Medulla oblongata (tissue), 1 donor: ENCODE measurements around the gene TTC21A.
A peak's percentile ranks its signal among the peaks of the same experiment; 100 is the strongest.

Experiments
- DNase-seq: peaks from one replicate; pipeline ENCODE4 v3.0.0-alpha.2; 2015; ENCODE audit errors: extremely low spot score

The TTC21A gene

DNA sequence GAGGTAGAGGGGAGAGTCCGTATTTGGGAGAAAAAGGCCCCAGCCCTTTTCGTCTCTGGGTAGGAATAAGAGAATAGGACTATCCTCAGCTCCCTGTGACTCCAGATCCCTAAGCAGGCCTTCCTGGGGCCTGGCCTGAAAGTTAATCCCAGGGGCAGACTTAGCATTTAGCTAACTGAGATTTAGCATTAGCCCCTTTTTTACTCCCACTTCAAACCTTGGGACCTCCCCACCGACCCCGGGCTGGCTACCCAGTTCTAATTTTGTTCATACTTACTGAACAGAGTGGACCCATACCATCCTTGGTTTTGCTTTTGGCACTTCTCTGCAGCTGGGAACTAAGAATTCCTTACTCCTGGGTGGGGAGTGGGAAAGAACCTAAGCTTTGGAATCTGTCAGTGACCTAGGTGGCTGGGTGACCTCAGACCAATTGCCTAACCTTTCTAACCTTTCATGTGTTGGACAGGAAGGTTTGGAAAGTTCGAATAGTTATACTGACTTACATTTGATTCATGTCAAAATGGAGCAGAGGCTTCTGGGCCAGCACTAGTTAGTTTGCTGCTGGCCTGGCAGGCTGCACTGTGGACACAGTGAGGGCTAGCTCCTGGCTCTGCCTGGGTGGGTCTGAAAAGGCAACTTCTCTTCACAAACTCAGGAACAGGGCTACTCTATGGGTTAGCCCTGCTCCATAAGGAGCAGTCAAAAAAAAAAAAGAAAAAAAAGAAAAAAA is 11.6 kb downstream of the TTC21A start:
- DNase-seq = no peak

DNA sequence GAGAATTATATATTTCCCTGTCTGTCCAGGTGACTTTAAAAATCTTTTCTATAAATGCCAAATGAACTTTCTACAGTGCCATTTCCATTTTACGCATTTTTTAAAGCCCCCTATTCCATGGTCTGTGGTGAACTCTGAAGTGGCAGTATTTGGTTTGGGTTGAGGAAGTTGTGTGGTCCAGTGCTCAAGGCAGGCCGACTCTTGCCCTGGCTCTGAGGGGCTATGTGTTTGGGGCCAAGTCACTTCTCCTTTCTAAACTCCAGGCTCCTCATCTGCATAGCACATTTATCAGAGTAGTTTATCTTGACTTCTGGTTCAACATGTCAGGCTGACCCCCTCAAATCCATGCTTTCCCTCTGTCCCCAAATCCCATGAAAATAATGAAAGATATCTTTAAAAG is 14.1 kb downstream of the TTC21A start:
- no peak for DNase-seq

DNA sequence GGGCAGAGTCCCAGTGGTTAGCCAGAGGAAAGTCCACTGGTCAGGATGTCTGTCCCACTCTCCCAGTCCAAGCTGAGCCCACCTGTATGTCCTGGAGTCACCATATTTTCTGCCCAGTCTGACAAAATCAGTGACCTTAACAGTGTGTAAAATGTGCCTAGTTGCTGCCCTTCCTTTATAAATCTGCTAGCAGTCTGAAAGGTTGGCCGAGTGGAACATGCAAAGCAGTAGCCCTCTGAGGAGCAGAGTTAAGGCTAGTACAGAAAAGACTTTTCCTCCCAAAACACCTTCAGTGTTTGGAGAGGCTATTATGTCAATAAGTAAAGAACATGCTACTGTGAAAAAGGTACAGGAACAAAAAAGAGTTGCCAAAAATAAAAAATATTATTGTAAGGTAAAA is 15.3 kb downstream of the TTC21A start:
- no peak for DNase-seq

DNA sequence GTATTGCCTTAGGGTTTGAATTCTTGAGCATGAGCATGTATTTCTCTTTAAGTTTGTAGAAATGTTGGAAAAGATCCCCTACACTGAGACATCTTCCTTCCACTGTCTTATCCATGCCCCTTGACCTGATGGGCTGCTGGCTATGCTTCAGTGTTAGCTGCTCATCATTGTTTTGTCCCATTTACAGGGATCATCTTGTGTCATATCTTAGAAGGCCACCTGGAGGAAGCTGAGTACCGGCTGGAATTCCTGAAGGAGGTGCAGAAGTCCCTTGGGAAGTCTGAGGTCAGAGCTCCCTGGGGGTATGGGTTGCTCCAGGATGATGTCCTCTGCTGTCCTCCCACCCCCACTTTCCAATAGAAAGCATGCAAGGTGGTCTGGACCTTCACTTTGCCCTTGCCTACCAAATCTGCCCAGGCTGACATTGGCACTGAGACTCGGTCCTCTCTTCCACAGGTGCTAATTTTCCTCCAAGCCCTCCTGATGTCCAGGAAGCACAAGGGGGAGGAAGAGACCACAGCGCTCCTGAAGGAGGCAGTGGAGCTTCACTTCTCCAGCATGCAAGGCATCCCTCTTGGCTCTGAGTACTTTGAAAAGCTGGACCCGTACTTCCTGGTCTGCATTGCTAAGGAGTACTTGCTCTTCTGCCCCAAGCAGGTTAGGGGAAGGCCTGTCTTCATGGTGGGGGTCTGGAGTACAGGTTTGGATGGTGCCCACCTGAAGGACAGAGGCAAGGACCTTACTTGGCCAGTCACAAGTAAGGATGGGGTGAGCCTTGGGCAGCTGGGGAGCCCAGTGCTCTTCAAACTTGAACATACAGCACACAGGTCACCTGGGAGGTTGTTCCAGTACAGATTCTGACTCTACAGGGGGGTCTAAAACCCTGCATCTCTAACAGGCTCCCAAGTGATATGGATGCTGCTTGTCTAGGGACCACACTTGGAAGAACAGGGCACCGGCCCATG is 17.7 kb downstream of the TTC21A start:
- no peak for DNase-seq

DNA sequence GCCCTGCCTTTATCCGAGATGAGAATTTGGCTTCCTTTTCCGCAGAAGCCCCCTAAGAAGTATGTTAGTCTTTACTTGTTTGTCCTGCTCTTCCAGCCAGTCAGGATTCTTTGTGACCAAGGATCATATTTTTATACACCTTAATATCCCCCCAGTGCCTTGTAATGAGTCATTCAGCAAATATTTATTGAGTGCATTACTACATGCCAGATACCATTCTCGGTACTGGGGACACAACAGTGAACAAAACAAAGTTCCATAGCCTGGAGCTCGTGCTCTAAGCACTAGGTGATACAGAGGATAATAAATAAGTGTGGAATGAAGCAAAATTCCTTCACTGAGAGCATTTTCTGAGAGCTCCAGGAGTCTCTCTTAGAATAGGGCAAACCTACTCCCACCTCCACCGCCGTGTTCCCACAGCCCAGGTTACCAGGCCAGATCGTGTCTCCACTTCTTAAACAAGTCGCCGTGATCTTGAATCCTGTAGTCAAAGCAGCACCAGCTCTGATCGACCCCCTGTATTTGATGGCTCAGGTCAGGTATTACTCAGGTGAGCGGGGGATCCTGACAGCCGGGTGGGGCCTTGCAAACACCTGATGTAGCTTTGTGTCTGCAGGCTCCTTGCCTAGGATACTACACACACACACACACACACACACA is 18.5 kb downstream of the TTC21A start:
- no peak for DNase-seq

DNA sequence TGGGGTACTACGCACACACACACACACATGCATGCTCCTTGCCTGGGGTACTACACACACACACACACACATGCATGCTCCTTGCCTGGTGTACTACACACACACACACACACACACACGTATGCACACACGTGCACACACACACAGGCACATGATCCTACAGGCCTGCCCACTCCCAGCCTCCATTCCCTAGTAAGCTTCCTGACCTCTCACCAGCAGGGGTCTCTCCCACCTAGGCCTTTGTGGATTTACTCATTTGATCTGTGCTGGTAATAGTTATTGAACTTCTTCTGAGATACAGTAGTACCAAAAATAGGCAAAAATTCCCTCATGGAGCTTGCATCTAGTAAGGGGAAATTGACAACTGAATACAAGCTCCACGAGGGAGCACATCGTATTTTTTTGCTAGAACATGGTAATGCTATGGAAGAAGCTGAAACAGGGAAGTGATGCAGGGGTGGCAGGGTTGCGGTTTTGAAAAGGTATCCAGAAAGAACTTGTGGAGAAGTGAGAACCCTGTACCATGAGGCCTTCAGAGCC is 19.1 kb downstream of the TTC21A start:
- DNase-seq = peak; percentile 62

DNA sequence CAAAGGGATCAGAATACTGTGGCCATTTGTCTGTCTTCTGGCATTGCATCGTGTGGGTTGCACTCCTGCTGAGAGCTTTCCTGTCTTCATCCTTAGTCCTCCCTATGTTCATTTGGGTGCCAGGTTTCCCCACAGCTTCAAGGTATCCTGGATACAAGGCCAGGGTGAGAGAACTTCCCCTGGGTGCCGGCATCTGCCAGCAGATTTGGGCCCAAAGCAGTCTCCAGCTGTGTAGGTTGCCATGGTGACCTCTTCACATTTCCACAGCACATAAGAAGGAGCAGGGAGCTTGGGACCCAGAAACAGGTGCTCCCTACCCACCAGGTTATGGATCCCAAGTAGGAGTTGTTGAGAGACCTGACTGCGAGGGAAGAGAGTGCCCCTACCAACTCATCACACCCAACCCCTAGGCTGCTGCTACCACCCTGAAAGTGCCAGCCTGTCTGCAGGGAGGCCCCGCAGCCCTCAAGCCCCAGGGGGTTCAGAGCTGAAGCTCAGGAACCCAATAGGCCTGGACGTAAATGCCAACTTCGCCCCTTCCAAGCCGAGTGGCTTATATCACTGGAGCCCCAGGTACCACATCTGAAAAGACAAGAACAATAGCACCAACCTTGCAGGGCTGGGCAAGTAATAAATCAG is 19.9 kb downstream of the TTC21A start:
- no peak for DNase-seq

DNA sequence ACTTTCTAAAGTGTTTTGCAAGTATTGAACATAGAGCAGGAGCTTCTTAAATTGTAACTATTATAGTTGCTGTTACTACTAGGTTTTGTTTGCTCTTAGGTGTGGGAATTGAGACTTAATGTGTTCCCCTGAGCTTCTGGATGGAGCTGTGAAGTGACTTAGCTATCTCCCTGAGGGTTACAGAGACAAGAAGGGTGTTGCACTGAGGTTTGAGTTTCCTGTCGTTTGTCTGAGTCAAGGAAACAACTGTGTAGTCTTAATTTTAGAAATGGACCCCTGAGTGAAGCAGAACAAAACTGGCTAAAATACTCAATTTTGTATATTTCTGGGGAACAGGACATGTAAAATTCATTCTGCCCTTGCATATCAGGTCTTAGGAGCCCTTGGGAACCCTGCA is 20.4 kb downstream of the TTC21A start:
- no peak for DNase-seq

DNA sequence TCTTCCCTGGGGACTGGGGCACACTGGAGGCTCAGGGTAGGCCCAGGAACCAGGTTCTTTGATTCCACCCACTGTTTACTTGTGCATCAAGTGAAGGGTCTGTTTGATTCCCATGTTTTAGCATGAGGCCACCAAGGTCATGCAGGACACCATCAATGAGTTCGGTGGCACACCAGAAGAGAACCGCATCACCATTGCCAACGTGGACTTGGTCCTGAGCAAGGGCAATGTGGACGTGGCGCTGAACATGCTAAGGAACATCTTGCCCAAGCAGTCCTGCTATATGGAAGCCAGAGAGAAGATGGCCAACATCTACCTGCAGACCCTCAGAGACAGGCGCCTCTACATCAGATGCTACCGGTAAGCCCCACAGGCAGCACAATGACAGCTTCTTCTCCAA is 21.5 kb downstream of the TTC21A start:
- no peak for DNase-seq

DNA sequence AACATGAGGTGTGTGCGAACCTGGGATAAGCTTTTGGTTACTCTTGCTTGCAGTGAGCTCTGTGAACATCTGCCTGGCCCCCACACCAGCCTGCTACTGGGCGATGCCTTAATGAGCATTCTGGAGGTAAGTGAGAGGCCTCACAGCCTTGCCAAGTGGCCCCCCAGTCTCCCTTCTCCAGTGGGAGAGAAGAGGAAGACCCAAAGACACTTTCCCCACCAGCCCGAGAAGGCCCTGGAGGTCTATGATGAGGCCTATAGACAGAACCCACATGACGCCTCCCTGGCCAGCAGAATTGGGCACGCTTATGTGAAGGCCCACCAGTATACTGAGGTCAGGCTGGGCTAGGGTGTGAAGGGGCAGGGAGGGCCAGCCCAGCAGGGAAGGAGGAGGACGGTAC is 22.5 kb downstream of the TTC21A start:
- no peak for DNase-seq

DNA sequence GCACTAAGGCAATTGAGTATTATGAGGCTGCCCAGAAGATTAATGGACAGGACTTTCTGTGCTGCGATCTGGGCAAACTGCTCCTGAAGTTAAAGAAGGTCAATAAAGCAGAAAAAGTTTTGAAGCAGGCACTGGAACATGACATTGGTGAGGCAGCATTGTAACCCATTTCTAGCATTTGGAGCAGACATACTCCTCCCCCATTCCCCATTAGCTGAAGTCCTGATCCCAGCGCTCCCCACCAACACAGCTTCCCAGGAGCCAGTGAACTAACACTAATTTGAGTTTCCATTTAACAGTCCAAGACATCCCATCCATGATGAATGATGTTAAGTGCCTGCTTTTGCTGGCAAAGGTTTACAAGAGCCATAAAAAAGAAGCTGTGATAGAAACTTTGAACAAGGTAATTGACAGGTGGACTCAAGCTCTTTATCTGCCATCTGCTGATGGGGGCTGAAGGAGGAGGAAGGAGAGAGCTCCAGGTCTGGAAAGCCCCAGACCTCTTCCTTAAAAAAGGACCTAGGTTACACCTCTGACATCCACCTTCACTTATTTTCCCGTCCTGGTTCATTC is 23.3 kb downstream of the TTC21A start:
- DNase-seq = peak; percentile 57

DNA sequence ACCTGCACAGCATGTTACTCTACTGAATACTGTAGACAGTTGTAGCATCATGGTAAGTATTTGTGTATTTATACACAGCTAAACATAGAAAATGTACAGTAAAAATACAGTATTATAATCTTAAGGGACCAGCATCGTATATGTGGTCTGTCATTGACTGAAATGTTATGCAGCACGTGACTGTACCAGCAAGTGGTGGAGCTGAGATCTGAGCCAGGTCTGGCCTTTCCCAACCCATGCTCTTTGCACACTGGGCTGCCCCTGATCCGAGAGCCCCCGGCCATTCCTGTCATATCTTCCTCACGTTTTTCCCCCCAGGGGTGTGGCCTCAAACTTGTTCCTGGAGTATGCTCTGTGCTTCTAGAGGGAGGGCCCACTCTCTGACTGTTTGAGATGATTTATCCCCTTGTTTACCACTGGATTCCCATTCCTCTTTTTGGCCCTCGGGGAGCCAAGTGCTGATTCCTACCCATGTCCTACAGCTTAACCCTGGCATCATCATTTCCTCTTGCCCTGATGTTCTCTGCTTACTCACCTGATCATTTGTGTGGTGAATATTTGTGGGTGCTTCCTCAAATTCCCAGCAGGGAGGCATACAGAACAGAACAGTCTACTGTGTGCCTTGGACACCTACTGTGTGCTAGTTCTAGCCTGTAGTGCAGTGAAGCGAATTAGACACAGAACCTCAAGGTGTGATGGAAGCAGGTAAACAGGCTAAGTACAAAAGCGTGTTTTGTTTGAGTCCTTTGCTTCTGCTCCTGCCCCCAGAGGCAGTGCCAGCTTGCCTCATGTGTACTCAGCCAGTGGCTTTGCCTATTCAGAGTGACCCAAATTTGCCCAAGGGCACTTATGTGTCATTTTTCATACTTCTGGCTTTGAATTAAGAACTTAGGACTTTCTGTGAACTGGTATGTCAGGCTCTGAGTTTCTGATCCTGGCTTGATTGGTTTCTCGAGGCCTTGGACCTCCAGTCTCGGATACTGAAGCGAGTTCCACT is 24.9 kb downstream of the TTC21A start:
- DNase-seq = no peak

DNA sequence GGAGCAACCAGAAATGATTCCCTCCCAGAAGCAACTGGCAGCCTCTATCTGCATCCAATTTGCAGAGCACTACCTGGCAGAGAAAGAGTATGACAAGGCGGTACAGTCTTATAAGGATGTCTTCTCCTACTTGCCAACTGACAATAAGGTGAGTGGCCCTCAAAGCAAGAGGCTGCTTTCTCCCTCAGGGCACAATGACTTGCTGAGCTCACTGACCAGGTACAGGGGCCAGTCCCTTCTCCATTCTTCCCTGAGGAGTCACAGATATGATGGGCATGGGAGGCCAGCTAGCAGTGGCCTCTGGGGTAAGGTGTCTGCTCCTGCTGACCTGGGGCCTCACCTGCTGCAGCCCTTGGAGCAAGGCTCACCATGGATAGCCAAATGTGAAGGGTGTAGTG is 25.6 kb downstream of the TTC21A start:
- DNase-seq = no peak

DNA sequence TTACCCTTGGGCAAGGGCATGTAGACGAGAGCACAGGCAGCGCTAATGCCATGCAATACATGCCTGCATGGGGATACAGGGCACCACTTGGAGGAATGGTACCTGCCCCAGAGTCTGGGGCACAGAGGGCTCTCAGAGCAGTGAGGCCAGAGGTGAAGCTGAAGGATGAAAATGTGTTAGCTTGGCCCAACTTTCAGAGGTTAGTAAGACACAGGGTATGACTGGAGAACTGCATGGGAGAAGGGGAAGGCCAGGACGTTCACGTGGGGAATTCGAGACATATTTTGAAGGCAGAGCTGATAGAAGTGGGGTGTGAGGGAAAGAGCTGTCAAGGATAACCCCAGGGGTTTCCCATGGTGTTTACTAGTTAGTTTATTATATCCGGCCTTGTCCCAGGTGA is 26.3 kb downstream of the TTC21A start:
- no peak for DNase-seq

DNA sequence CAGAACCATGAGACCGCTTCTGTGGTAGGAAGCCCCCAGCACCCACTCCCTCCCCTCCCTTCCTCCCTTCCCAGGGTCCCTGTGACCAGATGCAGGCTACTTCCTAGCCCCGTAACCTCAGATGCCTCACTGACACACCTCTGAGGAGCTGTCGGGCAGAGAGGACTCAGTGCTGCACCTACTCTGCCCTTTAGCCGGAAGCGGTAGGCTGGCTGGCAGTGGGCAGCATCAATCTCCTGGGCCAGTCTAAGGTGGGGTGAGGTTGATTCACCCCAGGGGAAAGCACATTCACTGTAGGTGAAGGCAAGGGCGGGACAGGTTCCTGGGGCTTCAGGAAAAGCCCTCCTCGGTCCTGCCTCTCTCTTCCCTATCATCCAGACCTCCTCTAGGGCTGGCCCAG is 26.8 kb downstream of the TTC21A start:
- no peak for DNase-seq

DNA sequence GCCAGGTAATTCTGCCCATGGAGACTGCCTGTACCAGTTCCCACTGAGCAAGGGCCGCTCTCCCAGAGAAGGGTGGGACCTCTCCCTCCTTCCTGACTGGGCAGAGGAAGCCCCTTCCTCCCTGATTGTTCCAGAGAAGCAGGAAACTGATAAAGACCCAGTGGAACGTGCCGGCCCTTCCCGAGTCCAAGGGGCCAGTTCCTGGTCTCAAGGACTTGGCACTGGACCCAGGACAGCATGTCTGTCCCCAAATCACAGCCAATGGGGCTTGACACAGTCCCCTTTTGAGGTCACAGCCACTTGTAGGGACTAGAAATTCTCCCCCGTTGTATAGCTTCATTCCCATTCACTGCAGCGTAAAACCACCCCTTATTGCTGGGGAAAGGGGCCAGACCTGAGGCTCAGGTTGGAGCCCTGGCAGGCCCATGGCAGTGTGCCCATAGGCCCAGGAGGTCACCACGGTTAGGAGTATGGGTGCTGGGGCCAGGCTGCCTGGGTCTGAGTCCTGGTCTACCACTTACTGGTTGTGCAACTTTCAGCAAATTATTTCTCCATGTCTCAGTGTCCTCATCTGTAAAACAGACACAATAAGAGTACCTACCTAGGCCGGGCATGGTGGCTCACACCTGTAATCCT is 27.8 kb downstream of the TTC21A start:
- no peak for DNase-seq

DNA sequence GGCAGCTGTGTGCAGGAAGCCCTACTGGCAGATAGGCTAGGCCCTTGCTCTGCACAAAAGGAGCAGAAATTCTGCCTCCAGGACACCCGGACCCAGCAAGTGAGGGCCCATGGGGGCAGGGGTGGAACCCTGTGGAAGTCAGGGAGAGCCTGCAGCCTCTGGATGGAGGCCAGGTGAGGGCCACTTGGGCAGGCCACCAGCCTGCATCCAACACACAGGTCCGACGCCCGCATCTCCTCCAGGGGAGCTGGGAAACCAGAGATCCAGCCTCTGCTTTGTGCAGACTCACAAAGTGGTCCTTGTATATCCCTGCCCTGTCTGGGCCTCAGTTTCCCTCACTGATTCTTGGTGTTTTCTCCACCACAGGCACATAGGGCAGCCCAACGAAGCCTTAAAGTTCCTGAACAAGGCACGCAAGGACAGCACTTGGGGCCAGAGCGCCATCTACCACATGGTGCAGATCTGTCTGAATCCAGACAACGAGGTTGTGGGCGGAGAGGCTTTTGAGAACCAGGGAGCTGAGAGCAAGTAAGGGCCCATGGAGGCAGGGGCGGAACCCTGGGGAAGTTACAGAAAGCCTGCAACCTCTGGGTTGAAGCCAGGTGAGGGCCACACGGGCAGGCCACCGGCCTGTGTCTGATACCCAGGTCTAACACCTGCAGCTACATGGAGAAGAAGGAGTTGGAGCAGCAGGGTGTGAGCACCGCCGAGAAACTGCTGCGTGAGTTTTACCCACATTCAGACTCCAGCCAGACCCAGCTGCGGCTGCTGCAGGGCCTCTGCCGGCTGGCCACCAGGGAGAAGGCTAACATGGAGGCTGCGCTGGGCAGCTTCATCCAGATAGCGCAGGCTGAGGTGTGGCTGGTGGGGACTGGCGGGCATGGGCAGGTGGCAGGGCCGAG is 29.3 kb downstream of the TTC21A start:
- DNase-seq = no peak

DNA sequence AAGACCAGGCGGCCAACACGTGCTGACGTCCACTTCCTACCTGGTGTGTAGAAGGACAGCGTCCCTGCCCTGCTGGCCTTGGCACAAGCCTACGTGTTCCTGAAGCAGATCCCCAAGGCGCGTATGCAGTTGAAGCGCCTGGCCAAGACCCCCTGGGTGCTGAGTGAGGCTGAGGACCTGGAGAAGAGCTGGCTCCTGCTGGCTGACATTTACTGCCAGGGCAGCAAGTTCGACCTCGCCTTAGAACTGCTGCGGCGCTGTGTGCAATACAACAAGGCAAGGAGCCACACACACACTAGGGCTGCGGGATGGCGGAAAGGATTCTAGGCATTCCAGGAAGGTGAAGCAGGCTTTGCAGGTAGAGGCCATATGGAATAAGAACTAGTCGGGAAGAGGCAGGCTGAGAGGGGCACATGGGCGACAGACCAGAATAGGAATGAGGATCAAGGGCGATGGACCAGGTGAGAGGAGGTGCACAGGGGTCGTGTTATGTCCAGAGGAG is 30.0 kb downstream of the TTC21A start:
- DNase-seq = no peak
